DMS153 (cell line): ENCODE results near the gene ZNF184.

Experiments used
- DNase-seq: peaks from one replicate; lab custom pipeline; 2025; lab: John Stamatoyannopoulos, UW

Gene ZNF184

DNA sequence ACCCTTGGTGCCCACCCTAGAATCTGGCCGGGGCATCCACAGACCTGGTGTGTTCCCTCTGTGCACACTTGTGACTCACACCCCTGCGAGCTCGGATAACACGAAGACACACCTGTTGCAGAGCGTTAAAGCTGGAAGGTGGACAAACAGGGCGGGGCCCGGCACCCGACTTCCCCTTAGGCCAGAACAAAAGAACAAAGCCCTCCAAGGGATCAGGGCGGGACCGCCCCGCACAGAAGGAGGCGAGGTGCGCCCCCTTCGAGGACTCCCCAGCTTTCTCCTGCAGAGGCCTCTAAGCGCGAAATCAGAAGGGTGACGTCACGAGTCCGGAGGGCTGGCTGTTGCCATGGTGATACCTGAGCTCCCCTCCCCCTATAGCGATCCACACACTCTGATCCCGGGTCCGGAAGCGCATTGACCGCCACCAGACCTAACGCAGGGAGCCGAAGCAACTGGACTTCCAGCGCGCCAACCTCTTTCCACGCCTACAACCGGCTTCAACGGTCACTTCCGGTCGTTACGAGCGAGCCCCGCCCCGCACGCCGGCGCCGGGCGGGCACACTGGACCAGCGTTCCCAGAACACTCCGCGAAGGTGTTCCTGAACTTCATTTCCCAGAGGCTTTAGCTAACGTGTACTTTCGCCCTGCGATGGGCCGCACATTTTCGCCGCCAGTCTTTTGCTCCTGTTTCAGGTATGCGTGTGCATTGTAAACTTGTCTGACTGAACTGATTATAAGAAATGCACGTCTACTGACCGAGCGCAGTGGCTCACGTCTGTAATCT lies at the start of gene ZNF184:
TSS of gene ZNF184 (minus strand) at position 489 of the 784 bp plus-strand sequence. CDS start 811 bp downstream, outside the sequence.
- DNase-seq = peak; percentile 97

DNA sequence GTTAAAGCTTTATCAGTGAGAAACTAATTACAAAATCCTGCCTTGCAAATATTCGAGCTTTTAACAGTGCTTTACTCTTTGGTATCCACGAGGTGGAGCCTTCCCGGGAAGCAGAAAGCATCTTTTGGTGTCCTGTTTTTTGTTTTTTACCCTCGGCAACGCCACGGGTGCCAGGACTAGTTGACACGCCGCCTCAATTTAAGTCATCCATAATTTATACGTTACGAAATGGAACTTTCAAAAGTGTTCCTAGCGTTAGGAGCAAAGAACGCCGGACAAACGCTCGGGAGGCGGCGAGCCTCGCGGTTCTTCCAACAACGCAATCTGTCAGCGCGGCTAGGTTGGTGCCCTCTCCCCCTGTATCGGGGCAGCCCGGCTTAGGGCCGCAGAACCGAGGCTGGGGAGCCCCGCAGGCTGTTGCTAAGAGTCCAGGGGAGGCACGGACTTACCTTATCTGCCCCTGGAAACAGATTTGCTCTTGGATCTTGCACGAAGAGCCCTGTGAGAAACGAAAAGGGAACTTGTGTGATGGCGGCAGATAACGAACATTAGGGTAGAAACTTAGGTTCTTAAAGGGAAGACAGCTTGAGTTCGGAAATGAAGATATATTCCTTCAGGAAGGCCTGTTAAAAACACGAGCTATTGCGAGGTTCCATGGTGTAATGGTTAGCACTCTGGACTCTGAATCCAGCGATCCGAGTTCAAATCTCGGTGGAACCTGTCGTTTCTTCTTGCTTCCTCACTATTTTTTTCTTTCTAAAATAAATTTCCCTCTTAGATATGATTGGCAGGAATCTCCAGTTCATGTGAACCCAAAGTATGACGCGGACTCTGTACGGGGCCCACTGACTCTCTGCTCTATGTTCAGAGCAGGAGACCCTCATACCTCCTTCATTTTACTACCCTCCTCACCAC lies 46.2 kb upstream of the ZNF184 start:
- peak; percentile 64 for DNase-seq

DNA sequence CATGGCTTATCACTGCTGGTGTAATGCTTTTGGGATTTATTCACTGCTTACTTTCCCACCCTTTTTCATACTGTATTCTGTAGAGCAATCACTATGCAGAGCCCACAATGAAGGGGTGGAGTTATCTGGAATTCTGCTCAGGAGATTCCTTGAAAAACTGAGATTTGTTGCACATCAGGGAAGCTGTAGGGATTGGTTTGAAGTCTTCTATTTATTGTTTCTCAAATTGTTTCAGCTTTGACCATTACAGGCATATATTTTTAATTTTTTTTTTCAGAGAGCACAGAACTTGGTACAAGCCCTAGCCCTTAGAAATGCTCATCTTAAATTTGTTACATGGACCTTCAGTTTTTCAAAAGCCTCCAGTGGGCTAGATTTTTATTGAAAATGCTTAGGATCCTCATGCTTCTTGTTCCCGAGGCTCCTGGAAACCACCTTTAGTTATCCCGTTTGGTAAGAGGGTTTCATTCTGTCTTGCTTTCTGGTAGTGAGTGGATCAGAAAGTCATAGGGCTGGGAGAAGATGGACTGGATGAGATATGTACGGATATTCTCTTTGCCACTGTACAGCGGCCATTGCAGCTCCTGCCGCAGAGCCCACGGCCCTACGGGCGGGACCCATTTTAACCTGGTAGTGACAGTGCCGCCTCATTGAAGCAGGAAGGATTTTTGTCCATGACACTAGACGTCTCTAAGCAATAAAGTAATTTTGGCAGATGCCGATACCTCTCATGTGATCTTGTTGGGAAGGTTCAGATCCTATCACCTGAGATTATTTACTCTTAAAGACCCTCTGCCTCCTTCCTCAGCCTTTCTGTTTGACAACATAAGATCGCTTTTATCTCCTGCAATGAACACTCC lies 45.3 kb upstream of the ZNF184 start:
- no peak for DNase-seq

DNA sequence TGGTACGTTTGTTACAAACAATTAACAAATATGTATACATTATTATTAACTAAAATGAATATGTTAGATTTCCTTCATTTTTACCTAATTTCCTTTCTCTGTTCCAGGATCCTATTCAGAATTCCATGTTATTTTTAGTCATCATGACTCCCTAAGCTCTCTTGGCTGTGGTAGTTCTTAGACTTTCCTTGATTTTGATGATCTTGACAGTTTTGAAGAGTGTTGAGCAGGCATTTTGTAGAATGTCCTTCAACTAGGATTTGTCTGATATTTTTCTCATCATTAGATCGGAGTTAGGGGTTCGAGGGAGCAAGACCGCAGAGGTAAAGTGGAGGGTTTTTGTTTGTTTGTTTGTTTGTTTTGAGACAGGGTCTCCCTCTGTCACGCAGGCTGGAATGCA lies 44.3 kb upstream of the ZNF184 start:
- DNase-seq = no peak

DNA sequence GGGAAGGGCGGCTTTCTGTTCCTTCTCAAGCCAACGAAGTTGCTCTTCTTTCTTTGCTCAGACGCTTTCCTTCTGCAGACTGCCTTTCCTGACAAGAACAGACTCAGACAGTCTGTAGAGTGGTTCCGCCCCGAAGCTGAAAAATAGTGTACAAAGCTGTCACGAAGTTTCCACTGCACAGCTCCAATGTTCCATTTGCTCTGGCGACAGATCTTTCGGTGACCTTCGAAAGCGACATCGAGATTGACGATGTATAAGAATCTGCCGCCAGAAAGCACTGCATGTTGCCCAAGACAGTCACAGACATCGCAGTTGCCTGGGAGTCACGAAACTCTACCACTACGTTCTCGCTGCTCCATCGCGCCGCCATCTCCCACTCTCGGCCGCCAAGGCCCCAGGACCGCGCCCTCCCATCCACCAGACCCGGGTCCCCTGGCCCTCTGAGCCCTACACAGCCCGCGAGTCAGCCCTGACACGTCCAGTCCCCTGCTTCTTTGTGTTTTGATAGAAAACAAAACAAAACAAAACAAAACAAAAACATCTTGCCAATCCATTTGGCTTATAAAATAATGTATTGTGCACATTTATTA lies 42.1 kb upstream of the ZNF184 start:
- DNase-seq = no peak

DNA sequence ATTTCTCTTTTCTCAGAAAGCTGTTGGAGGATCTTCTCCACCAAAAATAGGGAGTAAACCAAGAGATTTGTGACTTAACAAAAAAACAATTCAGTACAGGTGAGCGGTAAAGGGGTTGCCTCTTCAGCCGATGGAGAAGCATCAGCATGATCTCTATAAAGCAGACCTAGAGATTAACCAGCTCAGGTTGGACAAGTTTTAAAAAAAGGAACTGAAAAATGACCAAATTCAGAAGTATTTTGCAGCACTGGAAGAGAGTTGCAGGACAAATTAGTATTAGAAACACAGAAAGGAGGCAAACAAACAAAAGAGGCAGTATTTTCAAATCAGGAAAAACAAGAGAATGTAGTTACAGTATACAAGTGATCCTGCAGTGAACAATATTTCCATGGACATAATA lies 39.6 kb upstream of the ZNF184 start:
- DNase-seq = no peak

DNA sequence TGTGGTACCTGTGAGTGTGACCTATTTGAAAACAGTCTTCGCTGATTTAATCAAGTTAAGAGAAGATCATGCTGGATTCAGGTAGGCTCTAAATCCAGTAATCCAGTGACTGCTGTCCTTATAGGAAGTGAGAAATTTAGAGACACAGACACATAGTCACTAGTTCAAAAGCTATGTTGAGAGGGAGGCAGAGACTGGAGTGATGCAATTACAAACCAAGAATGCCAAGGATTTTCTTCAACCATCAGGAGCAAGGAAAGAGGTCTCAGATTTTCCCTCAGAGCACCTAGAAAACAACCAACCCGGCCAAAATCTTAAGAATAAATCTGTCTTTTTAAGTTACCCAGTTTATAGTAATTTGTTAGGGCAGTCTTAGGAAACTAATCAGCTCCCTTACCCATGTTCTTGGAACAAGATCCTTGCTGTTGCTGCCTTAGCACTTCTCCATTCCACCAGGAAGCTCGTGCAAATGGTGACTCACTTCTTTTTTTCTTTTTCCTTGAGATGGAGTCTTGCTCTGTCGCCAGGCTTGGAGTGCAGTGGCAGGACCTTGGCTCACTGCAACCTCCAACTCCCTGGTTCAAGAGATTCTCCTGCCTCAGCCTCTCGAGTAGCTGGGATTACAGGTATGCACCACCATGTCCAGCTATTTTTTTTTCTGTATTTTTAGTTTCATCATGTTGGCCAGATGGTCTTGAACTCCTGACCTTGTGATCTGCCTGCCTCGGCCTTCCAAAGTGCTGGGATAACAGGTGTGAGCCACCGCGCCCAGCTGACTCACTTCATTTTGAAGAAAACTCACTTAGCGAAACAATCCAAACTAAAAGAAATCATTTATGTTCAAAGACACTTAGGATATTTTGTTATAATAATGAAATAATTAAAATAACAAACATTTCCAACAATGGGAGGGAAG lies 34.4 kb upstream of the ZNF184 start:
- no peak for DNase-seq

DNA sequence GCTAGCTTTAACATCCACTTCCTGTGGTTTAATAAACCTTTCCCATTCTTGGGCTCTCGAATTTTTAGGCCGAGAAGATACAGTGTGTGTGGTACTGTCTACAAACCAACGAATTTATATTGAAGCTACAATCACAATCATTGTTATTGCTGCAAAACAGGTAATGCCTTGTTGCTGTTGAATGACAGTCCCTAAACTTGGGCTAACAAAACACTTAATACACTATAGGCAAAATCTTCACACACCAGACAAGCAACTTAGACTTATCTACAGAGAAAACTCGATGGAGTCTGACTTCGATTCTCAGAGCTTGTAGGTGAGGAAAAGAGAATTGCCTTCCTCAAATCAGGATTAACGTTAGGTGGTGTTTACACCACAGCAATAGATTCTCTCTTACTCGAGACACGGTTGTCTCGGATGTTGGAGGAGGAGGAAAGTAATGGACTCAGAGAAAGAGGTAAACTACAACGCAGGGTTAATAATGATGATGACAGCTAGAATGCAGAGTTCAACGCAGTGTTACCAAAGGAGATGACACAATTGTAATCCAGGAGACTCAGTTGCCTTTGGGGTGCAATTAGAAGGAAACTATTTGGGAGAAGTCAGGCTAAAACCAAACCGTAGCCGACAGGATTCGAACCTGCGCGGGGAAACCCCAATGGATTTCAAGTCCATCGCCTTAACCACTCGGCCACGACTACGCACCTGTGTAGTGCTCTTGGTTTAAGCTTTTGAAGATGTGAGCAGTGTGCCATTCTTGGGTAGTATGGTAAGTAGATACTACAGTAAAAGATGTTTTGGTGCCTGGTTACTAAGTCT lies 32.5 kb upstream of the ZNF184 start:
- DNase-seq = peak; percentile 77

DNA sequence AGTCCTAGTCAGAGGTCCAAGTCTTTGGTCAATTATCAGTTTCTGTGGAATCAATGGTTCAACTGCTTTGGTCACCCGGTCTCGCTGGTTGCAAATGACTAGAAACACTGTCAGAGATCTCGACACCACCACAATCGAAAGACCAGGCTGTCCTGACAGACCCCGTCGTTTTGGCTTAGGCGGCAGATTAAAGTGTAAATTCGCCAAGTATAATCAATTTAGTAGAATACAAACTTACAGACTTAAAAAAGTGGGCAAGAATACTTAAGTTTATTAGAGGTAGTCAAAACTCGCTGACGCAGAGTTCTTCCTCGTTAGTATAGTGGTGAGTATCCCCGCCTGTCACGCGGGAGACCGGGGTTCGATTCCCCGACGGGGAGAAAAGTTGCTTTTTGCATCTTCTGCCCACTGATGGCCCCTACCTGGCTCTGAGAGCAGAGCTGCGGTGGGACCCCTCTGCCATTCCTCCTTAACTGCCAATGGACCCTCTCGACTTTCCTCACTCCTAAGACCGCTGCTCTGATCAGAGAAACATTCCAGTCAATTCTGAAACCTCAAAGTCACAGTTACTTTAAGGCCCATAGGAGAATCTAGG lies 30.6 kb upstream of the ZNF184 start:
- peak; percentile 57 for DNase-seq

DNA sequence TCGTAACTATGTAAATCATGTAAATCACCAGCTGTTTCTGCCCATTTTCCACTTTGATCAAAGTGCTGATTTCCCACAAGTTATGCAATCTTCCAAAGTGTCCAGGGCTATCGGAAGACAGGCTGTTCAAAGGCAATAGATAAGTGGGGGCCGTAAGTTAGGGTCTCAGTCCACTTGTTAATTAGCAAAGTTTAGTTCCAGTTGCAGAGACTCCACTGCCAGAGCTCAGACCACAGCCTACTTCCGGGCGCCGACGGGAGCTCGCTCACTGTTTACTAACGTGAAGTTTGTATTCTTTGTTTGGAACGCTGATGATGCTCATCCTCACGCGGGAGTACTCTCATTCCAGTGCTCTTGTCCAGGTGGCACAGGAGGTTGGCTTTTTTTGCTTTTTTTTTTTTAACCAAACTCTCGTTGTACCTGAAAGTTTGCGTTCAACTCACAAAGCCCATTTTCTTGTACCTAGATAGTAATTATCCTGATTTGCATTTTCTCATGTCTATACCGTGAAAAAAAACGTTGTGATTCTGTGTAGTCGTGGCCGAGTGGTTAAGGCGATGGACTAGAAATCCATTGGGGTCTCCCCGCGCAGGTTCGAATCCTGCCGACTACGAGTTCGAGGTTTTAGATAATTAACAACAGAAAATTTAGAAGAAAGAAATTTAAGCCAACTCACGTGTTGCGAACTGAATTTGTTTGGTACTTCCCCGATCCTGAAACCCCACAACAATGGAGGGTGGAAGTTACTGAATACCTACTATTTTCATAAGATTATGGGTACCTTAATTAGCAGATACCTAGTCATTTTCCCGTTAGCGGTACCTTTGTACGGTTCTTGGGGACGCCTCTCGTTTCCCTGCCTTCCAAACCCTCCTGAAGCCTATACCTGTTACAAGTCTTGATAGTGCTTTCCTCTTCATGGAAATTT lies 29.9 kb upstream of the ZNF184 start:
- peak; percentile 71 for DNase-seq

DNA sequence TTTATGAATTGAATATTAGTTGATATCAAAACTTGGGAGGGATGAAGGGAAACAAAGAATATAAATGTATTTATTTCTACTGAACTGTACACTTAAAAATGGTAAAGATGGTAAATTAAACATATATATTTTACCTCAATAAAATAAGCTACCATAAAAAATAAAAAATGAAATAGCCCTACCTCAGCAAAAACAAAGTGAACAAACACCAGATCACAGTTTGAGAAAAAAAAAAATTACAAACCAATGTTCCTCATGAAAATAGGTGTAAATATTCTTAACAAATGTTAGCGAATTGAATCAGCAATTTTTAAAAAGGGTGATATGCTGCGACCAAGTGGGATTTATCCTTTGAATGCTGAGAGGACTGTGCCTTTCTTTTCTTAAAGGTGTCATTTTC lies 28.3 kb upstream of the ZNF184 start:
- no peak for DNase-seq

DNA sequence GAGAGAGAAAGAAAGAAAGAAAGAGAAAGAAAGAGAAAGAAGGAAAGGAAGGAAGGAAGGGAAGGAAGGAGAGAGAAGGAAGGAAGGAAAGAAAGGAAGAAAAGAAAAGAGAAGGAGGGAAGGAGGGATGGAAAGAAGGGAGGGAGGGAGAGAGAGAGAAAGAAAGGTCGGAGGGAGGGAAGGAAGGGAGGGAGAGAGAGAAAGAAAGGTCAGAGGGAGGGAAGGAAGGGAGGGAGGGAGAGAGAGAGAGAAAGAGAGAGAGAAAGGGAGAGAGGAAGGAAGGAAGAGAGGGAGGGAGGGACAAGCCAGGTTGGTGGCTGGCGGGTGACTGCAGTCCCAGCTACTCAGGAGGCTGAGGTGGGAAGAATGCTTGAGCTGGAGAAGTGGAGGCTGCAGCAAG lies 27.3 kb upstream of the ZNF184 start:
- no peak for DNase-seq

DNA sequence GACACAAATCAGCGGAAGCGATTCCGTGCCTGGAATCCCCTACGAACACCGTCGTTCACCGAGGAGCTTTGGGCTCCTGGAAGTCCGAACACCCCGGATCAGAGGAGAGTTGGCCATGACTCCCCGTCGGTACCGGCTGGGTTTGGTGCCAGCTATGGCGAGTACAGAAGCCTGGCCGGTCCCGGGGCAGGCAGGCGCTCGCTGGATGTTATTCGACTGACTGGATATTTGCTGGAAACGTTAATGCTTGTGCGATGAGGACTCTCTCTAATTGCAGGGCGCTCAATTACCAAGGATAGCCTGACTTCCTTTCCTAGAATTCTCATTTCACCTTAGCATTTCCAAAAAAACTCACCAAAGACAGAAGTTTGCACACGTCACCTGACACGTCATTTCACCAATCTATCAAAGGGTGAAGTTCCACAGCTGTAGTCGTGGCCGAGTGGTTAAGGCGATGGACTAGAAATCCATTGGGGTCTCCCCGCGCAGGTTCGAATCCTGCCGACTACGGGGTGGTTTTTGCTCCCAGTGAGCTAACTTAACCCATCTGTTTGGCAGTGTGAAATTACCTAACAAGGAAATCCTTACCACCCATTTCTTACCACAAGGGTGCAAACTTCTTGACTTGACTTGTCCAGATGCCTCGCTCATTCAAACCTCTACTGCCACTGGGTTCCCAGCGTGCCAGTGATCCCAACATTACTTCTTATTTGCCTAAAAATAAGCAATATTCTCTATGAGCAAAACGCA lies 22.7 kb upstream of the ZNF184 start:
- no peak for DNase-seq

DNA sequence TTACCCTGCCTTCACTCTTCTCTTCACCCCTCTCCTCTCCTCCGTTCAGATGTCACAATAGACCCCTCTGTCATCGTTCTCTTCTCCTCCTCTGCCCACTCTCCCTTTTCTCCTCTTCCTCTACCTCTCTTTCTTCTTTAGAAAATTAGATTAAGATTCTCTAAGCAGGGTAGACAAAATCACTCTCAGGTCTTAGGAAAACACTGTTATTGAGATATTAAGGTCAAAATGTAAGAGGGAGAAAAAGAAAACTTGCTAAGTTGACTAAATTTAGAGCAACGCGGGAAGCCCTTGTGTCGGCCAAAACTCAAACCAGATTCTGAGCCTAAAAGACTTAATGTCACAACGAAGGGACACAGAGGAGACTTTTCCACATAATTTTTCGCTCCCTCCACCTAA lies 22.1 kb upstream of the ZNF184 start:
- DNase-seq = no peak

DNA sequence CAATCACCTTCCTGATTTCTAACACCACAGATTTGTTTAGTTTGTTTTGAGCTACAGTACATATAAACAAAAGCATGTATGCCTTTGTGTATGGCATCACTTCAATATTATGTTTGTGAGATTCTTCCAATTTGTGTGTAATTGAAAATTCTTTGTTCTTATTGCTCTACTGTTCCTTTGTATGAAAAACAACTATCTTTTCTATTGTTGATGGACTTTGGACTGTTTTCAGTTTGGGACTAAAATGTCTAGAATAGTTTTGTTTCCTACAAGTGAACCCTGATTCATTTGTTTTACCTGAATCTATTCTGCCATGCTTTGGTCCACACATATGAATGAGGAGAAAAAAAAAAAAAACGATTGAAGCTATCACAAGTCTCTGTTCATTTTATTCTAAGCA lies 21.2 kb upstream of the ZNF184 start:
- no peak for DNase-seq

DNA sequence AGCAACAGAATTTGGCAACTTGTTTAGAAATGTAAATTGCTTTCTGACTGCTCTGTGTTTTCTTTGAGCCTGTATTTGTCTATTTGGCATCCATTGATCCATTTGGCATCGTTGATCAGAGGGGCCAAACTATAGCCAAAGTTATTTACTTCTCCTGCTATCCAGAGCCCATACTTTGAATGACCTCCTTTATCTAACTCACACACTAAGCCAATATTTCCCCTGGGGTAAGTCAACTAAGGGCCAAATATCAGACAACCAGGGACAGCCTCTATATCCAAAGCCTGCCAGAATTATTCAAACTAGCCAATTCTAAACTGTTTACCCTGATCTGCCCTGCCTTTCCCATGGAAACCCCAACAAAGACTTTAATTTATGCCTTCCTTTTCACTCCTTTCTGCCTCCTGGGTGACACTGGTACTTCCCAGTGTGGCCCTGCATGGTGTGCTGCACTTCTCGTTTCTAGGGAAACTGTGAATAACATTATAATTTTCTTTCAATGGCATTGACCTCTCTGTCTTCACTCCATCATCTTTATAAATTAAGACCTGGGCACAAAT lies 19.8 kb upstream of the ZNF184 start:
- DNase-seq = no peak
